Activated CD8-positive, alpha-beta T cell treated with anti-CD3 and anti-CD28 coated beads for 36 hours (primary cell): Measurements from ENCODE around the gene GAA. TPM values are rescaled to one million over a fixed set of nuclear protein-coding genes. Genes with fewer than 3 reads are reported as not detected.
A peak's percentile ranks its signal among the peaks of the same experiment; 100 is the strongest.

Experiments used
- ATAC-seq: fragments of 200-7000 bp; cut with Tn5 transposase; one replicate; pipeline ENCODE4 v1.10.0; 2021; ENCODE audit warnings: mild to moderate bottlenecking, moderate library complexity
- CTCF ChIA-PET: fragments of 350-600 bp; sonication (Branson Sonifier 250); formaldehyde crosslinking; loops from one replicate; lab custom pipeline; 2021; ENCODE audit warnings: antibody characterized with exemption; lab: Charles Lee
- POLR2A ChIA-PET: fragments of 350-600 bp; sonication (Branson Sonifier 250); formaldehyde crosslinking; loops from one replicate; lab custom pipeline; 2021; ENCODE audit warnings: antibody characterized with exemption; lab: Charles Lee
- DNase-seq: peaks from one replicate; pipeline ENCODE4 v3.0.0-alpha.2; 2020
- H3K27ac Mint-ChIP-seq: one replicate; pipeline ENCODE4 v1.8.0; 2021; ENCODE audit warnings: mild to moderate bottlenecking, mixed read lengths
- H3K27me3 Mint-ChIP-seq: one replicate; pipeline ENCODE4 v1.8.0; 2021; ENCODE audit warnings: mixed read lengths
- H3K36me3 Mint-ChIP-seq: one replicate; pipeline ENCODE4 v1.8.0; 2021; ENCODE audit warnings: low read depth, mixed read lengths
- H3K4me1 Mint-ChIP-seq: one replicate; pipeline ENCODE4 v1.8.0; 2021; ENCODE audit warnings: low read depth, mixed read lengths
- H3K4me3 Mint-ChIP-seq: one replicate; pipeline ENCODE4 v1.8.0; 2021; ENCODE audit warnings: mild to moderate bottlenecking, moderate library complexity, mixed read lengths
- H3K9me3 Mint-ChIP-seq: one replicate; pipeline ENCODE4 v1.8.0; 2021; ENCODE audit warnings: mixed read lengths
- intact Hi-C: fragments of 100-400 bp; cut with micrococcal nuclease; formaldehyde crosslinking; loops from one replicate; pipeline ENCODE4 v1.10.0; 2022
- total RNA-seq, 2 experiments: library from RNA; stranded (reverse); gene quantifications; one replicate each; pipeline ENCODE4 v1.2.3, GENCODE V29; 2021
- TF ChIP-seq, protein P1 (sequence below): fragments of 200-600 bp; IDR thresholded peaks from one replicate; pipeline ENCODE4 v1.8.0; 2022; ENCODE audit warnings: antibody characterized with exemption, mild to moderate bottlenecking

Gene GAA
- total RNA-seq, 2 experiments from 2014 or later: 42.6 to 46.2 TPM

DNA sequence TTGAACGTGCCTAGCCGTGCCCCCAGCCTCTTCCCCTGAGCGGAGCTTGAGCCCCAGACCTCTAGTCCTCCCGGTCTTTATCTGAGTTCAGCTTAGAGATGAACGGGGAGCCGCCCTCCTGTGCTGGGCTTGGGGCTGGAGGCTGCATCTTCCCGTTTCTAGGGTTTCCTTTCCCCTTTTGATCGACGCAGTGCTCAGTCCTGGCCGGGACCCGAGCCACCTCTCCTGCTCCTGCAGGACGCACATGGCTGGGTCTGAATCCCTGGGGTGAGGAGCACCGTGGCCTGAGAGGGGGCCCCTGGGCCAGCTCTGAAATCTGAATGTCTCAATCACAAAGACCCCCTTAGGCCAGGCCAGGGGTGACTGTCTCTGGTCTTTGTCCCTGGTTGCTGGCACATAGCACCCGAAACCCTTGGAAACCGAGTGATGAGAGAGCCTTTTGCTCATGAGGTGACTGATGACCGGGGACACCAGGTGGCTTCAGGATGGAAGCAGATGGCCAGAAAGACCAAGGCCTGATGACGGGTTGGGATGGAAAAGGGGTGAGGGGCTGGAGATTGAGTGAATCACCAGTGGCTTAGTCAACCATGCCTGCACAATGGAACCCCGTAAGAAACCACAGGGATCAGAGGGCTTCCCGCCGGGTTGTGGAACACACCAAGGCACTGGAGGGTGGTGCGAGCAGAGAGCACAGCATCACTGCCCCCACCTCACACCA is 724 bp downstream of the GAA start:
- Mint-ChIP-seq H3K4me1 (peaks cover 29% of the 10 kb centered on the region), H3K36me3 (peaks cover 2% of the 10 kb centered on the region), H3K27me3 (no peaks in the 10 kb centered on the region), H3K27ac (peak overlapping the region; percentile 79), H3K4me3 (peak overlapping the region; percentile 88), H3K9me3 (no peaks in the 10 kb centered on the region)
- TF ChIP-seq, protein P1, sequence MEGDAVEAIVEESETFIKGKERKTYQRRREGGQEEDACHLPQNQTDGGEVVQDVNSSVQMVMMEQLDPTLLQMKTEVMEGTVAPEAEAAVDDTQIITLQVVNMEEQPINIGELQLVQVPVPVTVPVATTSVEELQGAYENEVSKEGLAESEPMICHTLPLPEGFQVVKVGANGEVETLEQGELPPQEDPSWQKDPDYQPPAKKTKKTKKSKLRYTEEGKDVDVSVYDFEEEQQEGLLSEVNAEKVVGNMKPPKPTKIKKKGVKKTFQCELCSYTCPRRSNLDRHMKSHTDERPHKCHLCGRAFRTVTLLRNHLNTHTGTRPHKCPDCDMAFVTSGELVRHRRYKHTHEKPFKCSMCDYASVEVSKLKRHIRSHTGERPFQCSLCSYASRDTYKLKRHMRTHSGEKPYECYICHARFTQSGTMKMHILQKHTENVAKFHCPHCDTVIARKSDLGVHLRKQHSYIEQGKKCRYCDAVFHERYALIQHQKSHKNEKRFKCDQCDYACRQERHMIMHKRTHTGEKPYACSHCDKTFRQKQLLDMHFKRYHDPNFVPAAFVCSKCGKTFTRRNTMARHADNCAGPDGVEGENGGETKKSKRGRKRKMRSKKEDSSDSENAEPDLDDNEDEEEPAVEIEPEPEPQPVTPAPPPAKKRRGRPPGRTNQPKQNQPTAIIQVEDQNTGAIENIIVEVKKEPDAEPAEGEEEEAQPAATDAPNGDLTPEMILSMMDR: no peak
- ATAC-seq (peak; percentile 34), DNase-seq (peak; percentile 25)
- intact Hi-C loops: no loop called here
- POLR2A ChIA-PET: interaction anchor here (0.6 to 1.7 kb wide), 14 partner anchors 10 to 362 kb away, joined by 3 to 14 read pairs (median 4); partner anchors contain the start of gene EIF4A3
- CTCF ChIA-PET: interaction anchor here (0.6 to 2.8 kb wide), 47 partner anchors 7 to 314 kb away, joined by 3 to 23 read pairs (median 4); partner anchors contain the start of gene ENDOV

DNA sequence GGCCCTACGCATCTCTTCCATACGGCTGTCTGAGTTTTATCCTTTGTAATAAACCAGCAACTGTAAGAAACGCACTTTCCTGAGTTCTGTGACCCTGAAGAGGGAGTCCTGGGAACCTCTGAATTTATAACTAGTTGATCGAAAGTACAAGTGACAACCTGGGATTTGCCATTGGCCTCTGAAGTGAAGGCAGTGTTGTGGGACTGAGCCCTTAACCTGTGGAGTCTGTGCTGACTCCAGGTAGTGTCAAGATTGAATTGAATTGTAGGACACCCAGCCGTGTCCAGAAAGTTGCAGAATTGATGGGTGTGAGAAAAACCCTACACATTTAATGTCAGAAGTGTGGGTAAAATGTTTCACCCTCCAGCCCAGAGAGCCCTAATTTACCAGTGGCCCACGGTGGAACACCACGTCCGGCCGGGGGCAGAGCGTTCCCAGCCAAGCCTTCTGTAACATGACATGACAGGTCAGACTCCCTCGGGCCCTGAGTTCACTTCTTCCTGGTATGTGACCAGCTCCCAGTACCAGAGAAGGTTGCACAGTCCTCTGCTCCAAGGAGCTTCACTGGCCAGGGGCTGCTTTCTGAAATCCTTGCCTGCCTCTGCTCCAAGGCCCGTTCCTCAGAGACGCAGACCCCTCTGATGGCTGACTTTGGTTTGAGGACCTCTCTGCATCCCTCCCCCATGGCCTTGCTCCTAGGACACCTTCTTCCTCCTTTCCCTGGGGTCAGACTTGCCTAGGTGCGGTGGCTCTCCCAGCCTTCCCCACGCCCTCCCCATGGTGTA is 1.5 kb downstream of the GAA start:
- Mint-ChIP-seq H3K9me3 (no peaks in the 10 kb centered on the region), H3K27ac (no peak overlapping the region), H3K36me3 (peaks cover 2% of the 10 kb centered on the region), H3K4me1 (peaks cover 29% of the 10 kb centered on the region), H3K4me3 (peak overlapping the region; percentile 88), H3K27me3 (no peaks in the 10 kb centered on the region)
- intact Hi-C loops: no loop called here
- DNase-seq (no peak), ATAC-seq (no peak)
- CTCF ChIA-PET: no interaction called here
- POLR2A ChIA-PET: interaction anchor here (1.2 to 1.7 kb wide), 5 partner anchors 22 to 311 kb away, joined by 4 to 14 read pairs (median 4); partner anchors contain the start of gene EIF4A3
- TF ChIP-seq, protein P1: no peak

DNA sequence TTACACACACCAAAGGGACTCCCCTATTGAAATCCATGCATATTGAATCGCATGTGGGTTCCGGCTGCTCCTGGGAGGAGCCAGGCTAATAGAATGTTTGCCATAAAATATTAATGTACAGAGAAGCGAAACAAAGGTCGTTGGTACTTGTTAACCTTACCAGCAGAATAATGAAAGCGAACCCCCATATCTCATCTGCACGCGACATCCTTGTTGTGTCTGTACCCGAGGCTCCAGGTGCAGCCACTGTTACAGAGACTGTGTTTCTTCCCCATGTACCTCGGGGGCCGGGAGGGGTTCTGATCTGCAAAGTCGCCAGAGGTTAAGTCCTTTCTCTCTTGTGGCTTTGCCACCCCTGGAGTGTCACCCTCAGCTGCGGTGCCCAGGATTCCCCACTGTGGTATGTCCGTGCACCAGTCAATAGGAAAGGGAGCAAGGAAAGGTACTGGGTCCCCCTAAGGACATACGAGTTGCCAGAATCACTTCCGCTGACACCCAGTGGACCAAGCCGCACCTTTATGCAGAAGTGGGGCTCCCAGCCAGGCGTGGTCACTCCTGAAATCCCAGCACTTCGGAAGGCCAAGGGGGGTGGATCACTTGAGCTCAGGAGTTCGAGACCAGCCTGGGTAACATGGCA is 2.2 kb downstream of the GAA start:
- H3K27ac Mint-ChIP-seq: no peak overlapping the region
- peaks cover 2% of the 10 kb centered on the region for H3K36me3 Mint-ChIP-seq
- TF ChIP-seq, protein P1: no peak
- H3K9me3 Mint-ChIP-seq: no peaks in the 10 kb centered on the region
- no peaks in the 10 kb centered on the region for H3K27me3 Mint-ChIP-seq
- peaks cover 29% of the 10 kb centered on the region for H3K4me1 Mint-ChIP-seq
- peak overlapping the region; percentile 26 for H3K4me3 Mint-ChIP-seq
- no peak for DNase-seq
- intact Hi-C loops: no loop called here
- no peak for ATAC-seq
- ChIA-PET POLR2A (interaction anchor here (1.5 to 1.6 kb wide), 2 partner anchors 20 to 39 kb away, joined by 4 read pairs; no protein-coding TSS in a partner anchor), CTCF (interaction anchor here (0.8 kb wide), 1 partner anchor 9 kb away, joined by 3 read pairs; no protein-coding TSS in a partner anchor)

DNA sequence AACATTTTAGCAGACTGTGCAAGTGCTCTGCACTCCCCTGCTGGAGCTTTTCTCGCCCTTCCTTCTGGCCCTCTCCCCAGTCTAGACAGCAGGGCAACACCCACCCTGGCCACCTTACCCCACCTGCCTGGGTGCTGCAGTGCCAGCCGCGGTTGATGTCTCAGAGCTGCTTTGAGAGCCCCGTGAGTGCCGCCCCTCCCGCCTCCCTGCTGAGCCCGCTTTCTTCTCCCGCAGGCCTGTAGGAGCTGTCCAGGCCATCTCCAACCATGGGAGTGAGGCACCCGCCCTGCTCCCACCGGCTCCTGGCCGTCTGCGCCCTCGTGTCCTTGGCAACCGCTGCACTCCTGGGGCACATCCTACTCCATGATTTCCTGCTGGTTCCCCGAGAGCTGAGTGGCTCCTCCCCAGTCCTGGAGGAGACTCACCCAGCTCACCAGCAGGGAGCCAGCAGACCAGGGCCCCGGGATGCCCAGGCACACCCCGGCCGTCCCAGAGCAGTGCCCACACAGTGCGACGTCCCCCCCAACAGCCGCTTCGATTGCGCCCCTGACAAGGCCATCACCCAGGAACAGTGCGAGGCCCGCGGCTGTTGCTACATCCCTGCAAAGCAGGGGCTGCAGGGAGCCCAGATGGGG is 3.1 kb downstream of the GAA start:
- TF ChIP-seq, protein P1: no peak
- intact Hi-C loops: no loop called here
- no peak for DNase-seq
- Mint-ChIP-seq H3K27me3 (no peaks in the 10 kb centered on the region), H3K4me1 (peaks cover 28% of the 10 kb centered on the region), H3K4me3 (no peak overlapping the region), H3K9me3 (no peaks in the 10 kb centered on the region), H3K27ac (no peak overlapping the region), H3K36me3 (peaks cover 2% of the 10 kb centered on the region)
- ATAC-seq: no peak
- ChIA-PET POLR2A (interaction anchor here (0.7 to 1.6 kb wide), 3 partner anchors 19 to 42 kb away, joined by 4 read pairs; no protein-coding TSS in a partner anchor), CTCF (interaction anchor here (0.8 to 1.3 kb wide), 2 partner anchors 8 to 23 kb away, joined by 3 read pairs; no protein-coding TSS in a partner anchor)
